H1 (cell line): ENCODE results near the gene KRT32. TPM values are rescaled to one million over a fixed set of nuclear protein-coding genes. Genes with fewer than 3 reads are reported as not detected.

Source experiments
- CTCF ChIA-PET: fragments of 300-600 bp; sonication (Branson Sonifier 250); formaldehyde crosslinking; loops from one replicate; lab custom pipeline; 2021; ENCODE audit not compliant: partially characterized antibody; lab: Charles Lee
- POLR2A ChIA-PET: fragments of 300-600 bp; sonication (Branson Sonifier 250); formaldehyde crosslinking; loops from one replicate; lab custom pipeline; 2021; ENCODE audit warnings: inconsistent platforms; ENCODE audit not compliant: partially characterized antibody; lab: Charles Lee
- DNase-seq, 2 experiments: peaks; one replicate each; pipeline versions ENCODE4 v3.0.0 to v3.0.0-alpha.2; 2010 to 2022; ENCODE audit warnings: low spot score in 2 of 2, low read depth in 1 of 2, mixed read lengths in 1 of 2
- FAIRE-seq: peaks from 2 replicates; lab custom pipeline; 2011; peaks lifted over from hg19 to GRCh38; lab: Jason Lieb, UNC
- H2AFZ ChIP-seq: 2 replicates; pipeline ENCODE4 v1.8.1; 2012; ENCODE audit warnings: low read length, inconsistent platforms
- H2AK5ac ChIP-seq: 2 replicates; pipeline ENCODE4 v1.6.1; 2013; ENCODE audit warnings: low read depth, low read length
- H2BK120ac ChIP-seq: replicated peaks from 2 replicates; pipeline ENCODE3; 2013; ENCODE audit warnings: low read depth, low read length, inconsistent platforms
- H2BK12ac ChIP-seq: 2 replicates; pipeline ENCODE4 v1.6.1; 2013; ENCODE audit warnings: low read depth, low read length
- H2BK15ac ChIP-seq: 2 replicates; pipeline ENCODE4 v1.6.1; 2013; ENCODE audit warnings: low read length
- H2BK20ac ChIP-seq: 2 replicates; pipeline ENCODE4 v1.6.1; 2013; ENCODE audit warnings: low read length
- H2BK5ac ChIP-seq: 2 replicates; pipeline ENCODE4 v1.6.1; 2013; ENCODE audit warnings: low read depth, low read length
- H3K14ac ChIP-seq: 2 replicates; pipeline ENCODE4 v1.6.1; 2013; ENCODE audit warnings: inconsistent platforms; ENCODE audit not compliant: insufficient read length
- H3K18ac ChIP-seq: 2 replicates; pipeline ENCODE4 v1.6.1; 2013; ENCODE audit warnings: low read length; ENCODE audit errors: extremely low read depth
- H3K23ac ChIP-seq: 2 replicates; pipeline ENCODE4 v1.6.1; 2013; ENCODE audit warnings: inconsistent platforms; ENCODE audit not compliant: insufficient read length
- H3K23me2 ChIP-seq: 2 replicates; pipeline ENCODE4 v1.6.1; 2013; ENCODE audit warnings: low read depth, low read length
- H3K27ac ChIP-seq: 2 replicates; pipeline ENCODE4 v1.6.1; 2011; ENCODE audit warnings: low read depth, low read length, inconsistent platforms
- H3K27me3 ChIP-seq, 4 experiments: replicated peaks in 1 of 4; 1 replicate in 1 of 4; 2 replicates in 3 of 4; pipeline versions ENCODE4 v1.6.1 to v1.8.1; 2011 to 2013; ENCODE audit warnings: low read length in 3 of 4, mild to moderate bottlenecking in 3 of 4, inconsistent platforms in 2 of 4, mixed read lengths in 2 of 4, moderate library complexity in 1 of 4; ENCODE audit not compliant: control insufficient read depth in 3 of 4, insufficient read depth in 3 of 4; ENCODE audit errors: extremely low read depth in 1 of 4
- H3K36me3 ChIP-seq, 4 experiments: 2 replicates each; pipeline versions ENCODE4 v1.6.1 to v1.8.1; 2011 to 2013; ENCODE audit warnings: mild to moderate bottlenecking in 4 of 4, low read length in 3 of 4, moderate library complexity in 2 of 4, control low read depth in 1 of 4, inconsistent platforms in 1 of 4; ENCODE audit not compliant: insufficient read depth in 4 of 4, control insufficient read depth in 2 of 4
- H3K4ac ChIP-seq: replicated peaks from 2 replicates; pipeline ENCODE3; 2013; ENCODE audit warnings: low read length, low read depth, mixed read lengths, inconsistent platforms; ENCODE audit not compliant: insufficient read length
- H3K4me1 ChIP-seq, 4 experiments: replicated peaks in 1 of 4; 1 replicate in 1 of 4; 2 replicates in 3 of 4; pipeline versions ENCODE4 v1.6.1 to v1.8.1; 2011 to 2013; ENCODE audit warnings: low read length in 3 of 4, inconsistent platforms in 2 of 4, mixed read lengths in 1 of 4; ENCODE audit not compliant: insufficient read depth in 4 of 4, control insufficient read depth in 3 of 4
- H3K4me2 ChIP-seq, 2 experiments: 2 replicates each; pipeline versions ENCODE4 v1.6.1 to v1.8.1; 2011 to 2013; ENCODE audit warnings: low read depth in 2 of 2, low read length in 2 of 2, control low read depth in 1 of 2, inconsistent platforms in 1 of 2, mild to moderate bottlenecking in 1 of 2; ENCODE audit not compliant: insufficient read depth in 1 of 2
- H3K4me3 ChIP-seq, 4 experiments: fragments of 200-600, 300-600 bp in 1 of 4; sonication (generic), shearing (Covaris generic), sonication (Bioruptor Twin) in 1 of 4; 2 replicates each; pipeline versions ENCODE4 v1.5.1 to v1.8.1; 2011 to 2016; ENCODE audit warnings: low read length in 4 of 4, low read depth in 3 of 4, control low read depth in 2 of 4, inconsistent platforms in 2 of 4, mild to moderate bottlenecking in 2 of 4, mixed read lengths in 1 of 4, moderate library complexity in 1 of 4; ENCODE audit not compliant: insufficient read depth in 2 of 4; ENCODE audit errors: extremely low read depth in 1 of 4
- H3K56ac ChIP-seq: replicated peaks from 2 replicates; pipeline ENCODE3; 2013; ENCODE audit warnings: low read depth, mild to moderate bottlenecking, mixed read lengths, low read length, inconsistent platforms; ENCODE audit not compliant: insufficient read length
- H3K79me1 ChIP-seq: 2 replicates; pipeline ENCODE4 v1.6.1; 2013; ENCODE audit warnings: low read depth, low read length, control low read depth
- H3K79me2 ChIP-seq, 2 experiments: 2 replicates each; pipeline versions ENCODE4 v1.6.1 to v1.8.1; 2012 to 2013; ENCODE audit warnings: low read length in 2 of 2, mild to moderate bottlenecking in 2 of 2, inconsistent platforms in 1 of 2; ENCODE audit not compliant: insufficient read depth in 2 of 2, control insufficient read depth in 1 of 2
- H3K9ac ChIP-seq, 4 experiments: replicated peaks in 1 of 4; 1 replicate in 1 of 4; 2 replicates in 3 of 4; pipeline versions ENCODE4 v1.6.1 to v1.8.1; 2011 to 2013; ENCODE audit warnings: low read depth in 3 of 4, low read length in 3 of 4, control low read depth in 2 of 4, mild to moderate bottlenecking in 2 of 4, moderate library complexity in 2 of 4, inconsistent platforms in 1 of 4; ENCODE audit errors: extremely low read depth in 1 of 4
- H3K9me3 ChIP-seq, 2 experiments: 2 replicates each; pipeline versions ENCODE4 v1.6.1 to v1.8.1; 2012 to 2013; ENCODE audit warnings: mild to moderate bottlenecking in 2 of 2, moderate library complexity in 2 of 2, control low read depth in 1 of 2, inconsistent platforms in 1 of 2, low read depth in 1 of 2, low read length in 1 of 2, mixed read lengths in 1 of 2; ENCODE audit not compliant: insufficient read depth in 2 of 2
- H4K20me1 ChIP-seq, 2 experiments: replicated peaks in 1 of 2; 2 replicates each; pipeline versions ENCODE3 to v1.8.1; 2011 to 2013; ENCODE audit warnings: inconsistent platforms in 2 of 2, low read length in 2 of 2, mild to moderate bottlenecking in 1 of 2; ENCODE audit not compliant: insufficient read depth in 2 of 2, control insufficient read depth in 1 of 2
- H4K5ac ChIP-seq: 2 replicates; pipeline ENCODE4 v1.6.1; 2013; ENCODE audit warnings: low read length, low read depth, mixed read lengths, inconsistent platforms; ENCODE audit not compliant: insufficient read length
- H4K8ac ChIP-seq: 2 replicates; pipeline ENCODE4 v1.8.0; 2013; ENCODE audit warnings: mild to moderate bottlenecking, moderate library complexity, low read length, inconsistent platforms; ENCODE audit not compliant: insufficient read depth; ENCODE audit errors: extremely low read depth
- H4K91ac ChIP-seq: replicated peaks from 2 replicates; pipeline ENCODE3; 2013; ENCODE audit warnings: low read length, mixed read lengths, inconsistent platforms; ENCODE audit not compliant: insufficient read length
- BRCA1 ChIP-seq: IDR thresholded peaks from 2 replicates; pipeline ENCODE4 v1.6.1; 2012; ENCODE audit warnings: low read depth, low read length, improper control_type of control experiment
- CBX5 ChIP-seq: fragments of 300-800, 300-1000 bp; sonication (generic); IDR thresholded peaks from 2 replicates; pipeline ENCODE4 v1.7.1; 2016; ENCODE audit warnings: antibody characterized with exemption, low read length, low read depth
- EZH2 ChIP-seq: fragments of 200-600 bp; sonication (generic); IDR thresholded peaks from 2 replicates; pipeline ENCODE4 v1.7.1; 2012; ENCODE audit warnings: low read depth, mild to moderate bottlenecking, moderate library complexity, low read length, inconsistent platforms; ENCODE audit not compliant: severe bottlenecking
- POLR2A ChIP-seq, 2 experiments: IDR thresholded peaks; 1 replicate in 1 of 2; 2 replicates in 1 of 2; pipeline ENCODE4 v1.6.1; 2011; ENCODE audit warnings: low read depth in 2 of 2, low read length in 2 of 2, mild to moderate bottlenecking in 2 of 2; ENCODE audit errors: control extremely low read depth in 1 of 2
- RFX5 ChIP-seq: IDR thresholded peaks from 2 replicates; pipeline ENCODE4 v1.6.1; 2011; ENCODE audit warnings: low read depth, low read length, improper control_type of control experiment, borderline replicate concordance
- RXRA ChIP-seq: IDR thresholded peaks from 2 replicates; pipeline ENCODE4 v1.6.1; 2011; ENCODE audit warnings: low read depth, mild to moderate bottlenecking, low read length, moderate library complexity; ENCODE audit not compliant: insufficient read depth
- WGBS, 2 experiments: shearing (Covaris generic) in 1 of 2; methylation state at CpG; one replicate each; pipeline versions ENCODE4 v1.1.6 to v1.1.7; 2013 to 2015; ENCODE audit warnings: low lambda C conversion rate in 2 of 2, mixed read lengths in 2 of 2, inconsistent platforms in 1 of 2, low coverage in 1 of 2, missing lambda C conversion rate in 1 of 2; ENCODE audit not compliant: insufficient replicate concordance in 2 of 2, insufficient coverage in 1 of 2, insufficient read length in 1 of 2; ENCODE audit errors: extremely low coverage in 1 of 2, missing lambda C conversion rate in 1 of 2; 5-methylcytosine and 5-hydroxymethylcytosine counted together
- polyA plus RNA-seq, 7 experiments: library from polyadenylated mRNA; depleted of rRNA in 3 of 7; stranded (reverse) in 5 of 7; unstranded in 2 of 7; fragments of >200 nt in 5 of 7; fragments of 200-250 nt in 2 of 7; gene quantifications; 1 replicate in 5 of 7; 2 replicates in 1 of 7; 4 replicates in 1 of 7; pipeline versions ENCODE4 v1.2.1 to v1.2.3, GENCODE V29; 2011 to 2013; ENCODE audit warnings: missing spikeins in 2 of 7, mixed read lengths in 2 of 7
- total RNA-seq: library from RNA; stranded (reverse); fragmentation: NEBNext Ultra II Directional; extraction: Animal tissue kit (Norgen Biotek cat#: 25700); gene quantifications from 2 replicates; pipeline ENCODE4 v1.2.1, GENCODE V29; 2021
- TF ChIP-seq, protein P1 (sequence below): IDR thresholded peaks from 2 replicates; pipeline ENCODE4 v1.6.1; 2012; ENCODE audit warnings: inconsistent platforms

The KRT32 gene
- total and polyA plus RNA-seq, 2 of the 8 experiments (the other 6 are each of a cell fraction or from before 2014, with no cell fraction given): not detected

DNA sequence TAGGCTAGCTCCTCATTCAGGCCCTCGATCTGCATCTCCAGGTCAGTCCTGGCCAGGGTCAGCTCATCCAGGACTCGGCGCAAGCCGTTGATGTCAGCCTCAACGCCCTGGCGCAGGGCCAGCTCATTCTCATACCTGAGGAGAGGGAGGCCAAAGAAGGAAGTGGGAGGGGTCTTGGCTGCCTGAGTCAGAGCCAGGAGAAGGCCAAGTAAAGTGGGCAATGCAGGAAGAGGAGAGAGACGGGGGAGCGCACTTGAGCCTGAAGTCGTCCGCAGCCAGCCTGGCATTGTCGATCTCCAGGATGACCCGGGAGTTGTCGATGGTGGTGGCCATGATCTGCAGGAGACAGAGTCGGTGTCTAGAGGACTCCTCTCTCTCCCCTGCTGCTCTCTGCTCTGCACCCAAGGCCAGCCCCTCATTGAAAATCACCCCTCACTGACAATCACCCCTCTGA lies 49.7 kb upstream of the KRT32 start:
- TF ChIP-seq BRCA1 (no peak), POLR2A (IDR thresholded peaks at IDR 0.05; ENCODE audit: control extremely low read depth in 1 of 2, low read depth in 2 of 2, low read length in 2 of 2) (no peak), CBX5 (no peak), RFX5 (no peak), EZH2 (no peak), RXRA (no peak)
- TF ChIP-seq, protein P1, sequence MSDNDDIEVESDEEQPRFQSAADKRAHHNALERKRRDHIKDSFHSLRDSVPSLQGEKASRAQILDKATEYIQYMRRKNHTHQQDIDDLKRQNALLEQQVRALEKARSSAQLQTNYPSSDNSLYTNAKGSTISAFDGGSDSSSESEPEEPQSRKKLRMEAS: no peak
- FAIRE-seq: no peak
- no peak overlapping the region for H4K8ac ChIP-seq
- H4K91ac ChIP-seq: no peak overlapping the region
- H3K9ac ChIP-seq: no peak overlapping the region
- no peak overlapping the region for H3K56ac ChIP-seq
- H3K14ac ChIP-seq: no peak overlapping the region
- H3K4me1 ChIP-seq: peaks cover 0 to 11% (median 3%) of the 10 kb centered on the region in 4 experiments; a peak in 5 of 7 replicates
- no peaks in the 10 kb centered on the region for H3K79me1 ChIP-seq
- H3K36me3 ChIP-seq: no peaks in the 10 kb centered on the region
- H2BK15ac ChIP-seq: no peak overlapping the region
- no peaks in the 10 kb centered on the region; a peak in 1 of 7 replicates for H3K27me3 ChIP-seq
- H2BK20ac ChIP-seq: no peak overlapping the region
- no peak overlapping the region for H2BK120ac ChIP-seq
- H3K9me3 ChIP-seq: no peaks in the 10 kb centered on the region
- no peak overlapping the region for H2AK5ac ChIP-seq
- ChIA-PET CTCF (interaction anchor here (0.8 to 4.3 kb wide), 6 partner anchors 11 to 150 kb away, joined by 3 to 30 read pairs (median 3); partner anchors contain the start of gene KRT19), POLR2A (interaction anchor here (8.0 kb wide), 1 partner anchor 12 kb away, joined by 69 read pairs; the partner anchor contains the start of gene KRT19)
- H4K20me1 ChIP-seq: no peaks in the 10 kb centered on the region
- no peaks in the 10 kb centered on the region for H3K79me2 ChIP-seq
- H3K18ac ChIP-seq: no peak overlapping the region
- H3K4me3 ChIP-seq: no peak overlapping the region
- H3K4ac ChIP-seq: no peak overlapping the region
- 0 out of 2 replicates have a peak overlapping the region, but pooled peaks have one; percentile 7 for H2BK12ac ChIP-seq
- no peak for DNase-seq
- H3K4me2 ChIP-seq: no peak overlapping the region
- no peak overlapping the region for H2BK5ac ChIP-seq
- 93% methylated on average over 12 of the region's 14 CpGs; no CpG with 5 or more reads in 1 of the 2 experiments for WGBS, 2 experiments
- no peak overlapping the region for H4K5ac ChIP-seq
- no peak overlapping the region for H2AFZ ChIP-seq
- H3K23me2 ChIP-seq: no peaks in the 10 kb centered on the region; the same call in 1 of the 2 replicates
- H3K27ac ChIP-seq: no peak overlapping the region
- H3K23ac ChIP-seq: no peak overlapping the region
